PC-3 (cell line): ENCODE data around the gene ADPRHL1. TPM values are rescaled to one million over a fixed set of nuclear protein-coding genes. Genes with fewer than 3 reads are reported as not detected.

ENCODE experiments used
- ATAC-seq: fragments of 200-7000 bp; cut with Tn5 transposase; 2 replicates; pipeline ENCODE4 v1.9.1; 2020; ENCODE audit warnings: mild to moderate bottlenecking, moderate library complexity
- BruUV-seq: library from RNA; stranded (reverse); fragments of 400-500 nt; replicated peaks from 2 replicates; lab custom pipeline; 2021; lab: Mats Ljungman, UMichigan
- CTCF ChIA-PET: fragments of 300-600 bp; sonication (Branson Sonifier 250); formaldehyde crosslinking; loops from one replicate; lab custom pipeline; 2022; ENCODE audit warnings: antibody characterized with exemption; lab: Charles Lee
- POLR2A ChIA-PET: fragments of 300-600 bp; sonication (Branson Sonifier 250); formaldehyde crosslinking; loops from one replicate; lab custom pipeline; 2022; ENCODE audit warnings: antibody characterized with exemption; ENCODE audit not compliant: unreplicated experiment; lab: Charles Lee
- DNase-seq: peaks from one replicate; pipeline ENCODE4 v3.0.0-alpha.2; 2015
- H2AFZ ChIP-seq: fragments of 300-600 bp; sonication (generic); 2 replicates; pipeline ENCODE4 v1.6.0; 2016; ENCODE audit warnings: antibody characterized with exemption, low read length
- H3F3A ChIP-seq: fragments of 300-600 bp; sonication (generic); one replicate; pipeline ENCODE4 v1.6.0; 2017; ENCODE audit warnings: antibody characterized with exemption, low read length, control low read depth, mild to moderate bottlenecking; ENCODE audit not compliant: unreplicated experiment
- H3K27ac ChIP-seq: fragments of 300-600 bp; sonication (generic); 2 replicates; pipeline ENCODE4 v1.5.1; 2016; ENCODE audit warnings: mild to moderate bottlenecking, low read length
- H3K27me3 ChIP-seq: fragments of 300-600 bp; sonication (generic); 2 replicates; pipeline ENCODE4 v1.6.1; 2016; ENCODE audit warnings: low read length, mixed read lengths
- H3K36me3 ChIP-seq: fragments of 300-600 bp; sonication (generic); 2 replicates; pipeline ENCODE4 v1.6.1; 2016; ENCODE audit warnings: low read depth, mixed run types, low read length, mixed read lengths
- H3K4me1 ChIP-seq: fragments of 300-600 bp; sonication (generic); 2 replicates; pipeline ENCODE4 v1.5.1; 2016; ENCODE audit warnings: low read length; ENCODE audit not compliant: insufficient read depth
- H3K4me2 ChIP-seq: fragments of 300-600 bp; sonication (generic); 2 replicates; pipeline ENCODE4 v1.6.0; 2016; ENCODE audit warnings: low read length
- H3K4me3 ChIP-seq: fragments of 300-600 bp; sonication (generic); 2 replicates; pipeline ENCODE4 v1.5.1; 2016; ENCODE audit warnings: mild to moderate bottlenecking, low read length, mixed read lengths
- H3K79me2 ChIP-seq: fragments of 300-600 bp; sonication (generic); 2 replicates; pipeline ENCODE4 v1.6.1; 2017; ENCODE audit warnings: low read length, mixed read lengths
- H3K9ac ChIP-seq: fragments of 300-600 bp; sonication (generic); 2 replicates; pipeline ENCODE4 v1.6.0; 2016; ENCODE audit warnings: mild to moderate bottlenecking, low read length
- H3K9me2 ChIP-seq: fragments of 300-600 bp; sonication (generic); replicated peaks from 2 replicates; pipeline ENCODE4 v1.6.1; 2016; ENCODE audit warnings: mixed run types, low read length, mixed read lengths
- H3K9me3 ChIP-seq: fragments of 300-600 bp; sonication (generic); 2 replicates; pipeline ENCODE4 v1.6.1; 2016; ENCODE audit warnings: low read length, mixed read lengths
- H4K20me1 ChIP-seq: fragments of 300-600 bp; sonication (generic); 2 replicates; pipeline ENCODE4 v1.6.1; 2016; ENCODE audit warnings: low read length, mixed read lengths
- EZH2 ChIP-seq: fragments of 300-600 bp; sonication (generic); IDR thresholded peaks from one replicate; pipeline ENCODE4 v1.6.1; 2017; ENCODE audit warnings: antibody characterized with exemption, mild to moderate bottlenecking, low read length; ENCODE audit not compliant: unreplicated experiment
- EZH2phosphoT487 ChIP-seq: fragments of 300-600 bp; sonication (generic); IDR thresholded peaks from 2 replicates; pipeline ENCODE4 v1.6.1; 2018; ENCODE audit warnings: mild to moderate bottlenecking, antibody characterized with exemption, low read length, borderline replicate concordance
- intact Hi-C: fragments of 100-400 bp; cut with micrococcal nuclease; formaldehyde crosslinking; loops from 2 replicates; pipeline ENCODE4 v1.9.0; 2023
- total RNA-seq: library from RNA; depleted of rRNA; stranded (reverse); fragments of >200 nt; gene quantifications from 2 replicates; pipeline ENCODE4 v1.2.3, GENCODE V29; 2014
- TF ChIP-seq, protein P1 (sequence below): fragments of 300-600 bp; sonication (generic); conservative IDR thresholded peaks from 2 replicates; pipeline ENCODE4 v1.5.1; 2017; ENCODE audit warnings: antibody characterized with exemption, low read depth, mild to moderate bottlenecking, low read length

Gene ADPRHL1
- total RNA-seq, 1 experiment from 2014 or later, result 10.3 TPM

DNA sequence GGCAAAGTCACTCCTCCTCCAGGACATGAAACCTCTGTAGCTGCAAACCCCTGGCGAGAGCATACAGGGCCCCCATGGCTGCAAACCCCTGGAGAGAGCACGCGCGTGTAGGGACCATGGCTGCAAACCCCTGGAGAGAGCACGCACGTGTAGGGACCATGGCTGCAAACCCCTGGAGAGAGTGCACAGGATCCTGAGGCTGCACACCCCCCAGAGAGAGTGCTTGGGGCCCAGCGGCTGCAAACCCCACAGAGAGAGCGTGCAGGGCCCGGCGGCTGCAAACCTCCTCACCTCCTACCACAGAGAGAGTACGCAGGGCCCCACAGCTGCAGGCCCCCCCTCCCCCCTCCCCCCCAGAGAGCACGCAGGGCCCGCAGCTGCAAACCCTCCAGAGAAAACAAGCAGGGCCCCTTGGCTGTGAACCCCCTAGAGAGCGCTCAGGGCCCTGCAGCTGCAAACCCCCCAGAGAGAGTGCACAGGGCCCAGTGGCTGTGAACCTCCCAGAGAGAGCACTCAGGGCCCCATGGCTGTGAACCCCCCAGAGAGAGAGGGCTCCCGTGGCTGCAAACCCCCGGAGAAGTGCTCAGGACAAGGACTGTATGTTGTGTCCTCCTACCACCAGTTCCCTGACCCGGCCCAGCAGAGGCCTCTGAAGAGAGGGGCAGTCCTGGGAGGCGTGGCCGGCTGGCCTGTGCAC is 7.3 kb downstream of the ADPRHL1 start:
- Histone ChIP-seq H3K4me1 (peaks cover 13% of the 10 kb centered on the region), H3K79me2 (no peaks in the 10 kb centered on the region), H3K27me3 (no peaks in the 10 kb centered on the region), H3K9ac (no peak overlapping the region), H3K4me2 (no peak overlapping the region), H3K9me3 (no peaks in the 10 kb centered on the region), H3K27ac (no peak overlapping the region), H3K36me3 (peaks cover 3% of the 10 kb centered on the region; the same call in 1 of the 2 replicates), H3K4me3 (no peak overlapping the region), H3K9me2 (no peaks in the 10 kb centered on the region), H2AFZ (no peak overlapping the region), H4K20me1 (no peaks in the 10 kb centered on the region), H3F3A (no peaks in the 10 kb centered on the region)
- BruUV-seq, result no TSS peak
- ChIA-PET POLR2A (no interaction called here), CTCF (no interaction called here)
- intact Hi-C loops, result no loop called here
- no peak for DNase-seq
- ATAC-seq, result no peak
- TF ChIP-seq, protein P1, sequence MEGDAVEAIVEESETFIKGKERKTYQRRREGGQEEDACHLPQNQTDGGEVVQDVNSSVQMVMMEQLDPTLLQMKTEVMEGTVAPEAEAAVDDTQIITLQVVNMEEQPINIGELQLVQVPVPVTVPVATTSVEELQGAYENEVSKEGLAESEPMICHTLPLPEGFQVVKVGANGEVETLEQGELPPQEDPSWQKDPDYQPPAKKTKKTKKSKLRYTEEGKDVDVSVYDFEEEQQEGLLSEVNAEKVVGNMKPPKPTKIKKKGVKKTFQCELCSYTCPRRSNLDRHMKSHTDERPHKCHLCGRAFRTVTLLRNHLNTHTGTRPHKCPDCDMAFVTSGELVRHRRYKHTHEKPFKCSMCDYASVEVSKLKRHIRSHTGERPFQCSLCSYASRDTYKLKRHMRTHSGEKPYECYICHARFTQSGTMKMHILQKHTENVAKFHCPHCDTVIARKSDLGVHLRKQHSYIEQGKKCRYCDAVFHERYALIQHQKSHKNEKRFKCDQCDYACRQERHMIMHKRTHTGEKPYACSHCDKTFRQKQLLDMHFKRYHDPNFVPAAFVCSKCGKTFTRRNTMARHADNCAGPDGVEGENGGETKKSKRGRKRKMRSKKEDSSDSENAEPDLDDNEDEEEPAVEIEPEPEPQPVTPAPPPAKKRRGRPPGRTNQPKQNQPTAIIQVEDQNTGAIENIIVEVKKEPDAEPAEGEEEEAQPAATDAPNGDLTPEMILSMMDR, result no peak
- TF ChIP-seq EZH2phosphoT487 (no peak), EZH2 (no peak)

DNA sequence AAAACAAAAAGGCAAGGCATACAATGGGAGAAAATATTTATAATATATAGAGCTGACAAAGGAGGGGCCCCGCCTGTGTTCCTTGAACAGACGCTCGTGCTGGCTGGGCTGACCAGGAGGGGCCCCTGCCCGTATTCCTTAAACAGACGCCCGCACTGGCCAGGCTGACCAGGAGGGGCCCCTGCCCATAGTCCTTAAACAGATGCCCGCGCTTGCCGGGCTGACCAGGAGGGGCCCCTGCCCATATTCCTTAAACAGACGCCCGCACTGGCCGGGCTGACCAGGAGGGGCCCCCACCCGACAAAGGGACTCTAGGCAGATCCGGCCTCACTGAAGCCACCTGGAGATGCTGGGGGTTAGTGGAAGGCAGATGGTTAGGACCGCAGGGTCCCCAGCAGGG is 9.3 kb downstream of the ADPRHL1 start:
- no peaks in the 10 kb centered on the region for H3K9me2 ChIP-seq
- H3K79me2 ChIP-seq, result no peaks in the 10 kb centered on the region
- H4K20me1 ChIP-seq, result no peaks in the 10 kb centered on the region
- BruUV-seq, result no TSS peak
- DNase-seq (no peak), ATAC-seq (no peak)
- POLR2A ChIA-PET, result no interaction called here
- H3F3A ChIP-seq, result no peaks in the 10 kb centered on the region
- no peak overlapping the region for H3K4me3 ChIP-seq
- H3K36me3 ChIP-seq, result peaks cover 3% of the 10 kb centered on the region; the same call in 1 of the 2 replicates
- no peaks in the 10 kb centered on the region for H3K27me3 ChIP-seq
- TF ChIP-seq, protein P1, result no peak
- TF ChIP-seq EZH2phosphoT487 (no peak), EZH2 (no peak)
- no peak overlapping the region for H3K4me2 ChIP-seq
- H3K27ac ChIP-seq, result no peak overlapping the region
- CTCF ChIA-PET, result no interaction called here
- H3K9ac ChIP-seq, result no peak overlapping the region
- intact Hi-C loops, result no loop called here
- H3K9me3 ChIP-seq, result no peaks in the 10 kb centered on the region
- peaks cover 7% of the 10 kb centered on the region; the same call in 1 of the 2 replicates for H3K4me1 ChIP-seq
- no peak overlapping the region for H2AFZ ChIP-seq

DNA sequence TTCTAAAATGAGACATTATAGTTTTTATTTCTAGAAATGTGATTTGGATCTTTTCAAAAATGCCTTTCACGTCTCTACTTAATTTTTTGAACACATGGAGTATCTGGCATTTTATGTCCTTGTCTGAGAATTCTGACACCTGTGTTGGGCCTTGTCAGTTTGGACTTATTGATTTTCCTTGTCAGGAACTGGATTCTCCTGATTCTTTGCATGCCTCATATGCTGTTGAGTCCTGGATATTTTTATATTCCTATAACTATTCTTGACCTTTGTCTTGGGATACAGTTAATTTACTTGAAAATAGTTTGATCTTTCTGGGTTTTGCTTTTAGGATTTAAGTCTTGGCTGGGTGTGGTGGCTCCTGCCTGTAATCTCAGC is 10.3 kb downstream of the ADPRHL1 start:
- H4K20me1 ChIP-seq, result no peaks in the 10 kb centered on the region
- no peak for ATAC-seq
- no peak overlapping the region for H3K27ac ChIP-seq
- no peaks in the 10 kb centered on the region for H3K9me2 ChIP-seq
- no TSS peak for BruUV-seq
- POLR2A ChIA-PET, result no interaction called here
- no peak overlapping the region for H3K4me3 ChIP-seq
- H3F3A ChIP-seq, result no peaks in the 10 kb centered on the region
- no peak overlapping the region for H2AFZ ChIP-seq
- no peaks in the 10 kb centered on the region for H3K27me3 ChIP-seq
- DNase-seq, result no peak
- CTCF ChIA-PET, result no interaction called here
- no peak overlapping the region for H3K4me2 ChIP-seq
- no peaks in the 10 kb centered on the region for H3K9me3 ChIP-seq
- no peaks in the 10 kb centered on the region; the same call in 1 of the 2 replicates for H3K4me1 ChIP-seq
- peaks cover 3% of the 10 kb centered on the region; the same call in 1 of the 2 replicates for H3K36me3 ChIP-seq
- TF ChIP-seq EZH2phosphoT487 (no peak), EZH2 (no peak)
- TF ChIP-seq, protein P1, result no peak
- H3K79me2 ChIP-seq, result no peaks in the 10 kb centered on the region
- intact Hi-C loops, result no loop called here
- H3K9ac ChIP-seq, result no peak overlapping the region
